SH-SY5Y (cell line): ENCODE data around the gene PLPP2.

Source experiments
- GATA2 ChIP-seq: IDR thresholded peaks from 2 replicates; pipeline ENCODE4 v1.6.1; 2011; ENCODE audit warnings: mild to moderate bottlenecking, low read depth, low read length
- GATA3 ChIP-seq: IDR thresholded peaks from 2 replicates; pipeline ENCODE4 v1.6.1; 2011; ENCODE audit warnings: low read depth, mild to moderate bottlenecking, low read length, moderate library complexity

PLPP2 gene

DNA sequence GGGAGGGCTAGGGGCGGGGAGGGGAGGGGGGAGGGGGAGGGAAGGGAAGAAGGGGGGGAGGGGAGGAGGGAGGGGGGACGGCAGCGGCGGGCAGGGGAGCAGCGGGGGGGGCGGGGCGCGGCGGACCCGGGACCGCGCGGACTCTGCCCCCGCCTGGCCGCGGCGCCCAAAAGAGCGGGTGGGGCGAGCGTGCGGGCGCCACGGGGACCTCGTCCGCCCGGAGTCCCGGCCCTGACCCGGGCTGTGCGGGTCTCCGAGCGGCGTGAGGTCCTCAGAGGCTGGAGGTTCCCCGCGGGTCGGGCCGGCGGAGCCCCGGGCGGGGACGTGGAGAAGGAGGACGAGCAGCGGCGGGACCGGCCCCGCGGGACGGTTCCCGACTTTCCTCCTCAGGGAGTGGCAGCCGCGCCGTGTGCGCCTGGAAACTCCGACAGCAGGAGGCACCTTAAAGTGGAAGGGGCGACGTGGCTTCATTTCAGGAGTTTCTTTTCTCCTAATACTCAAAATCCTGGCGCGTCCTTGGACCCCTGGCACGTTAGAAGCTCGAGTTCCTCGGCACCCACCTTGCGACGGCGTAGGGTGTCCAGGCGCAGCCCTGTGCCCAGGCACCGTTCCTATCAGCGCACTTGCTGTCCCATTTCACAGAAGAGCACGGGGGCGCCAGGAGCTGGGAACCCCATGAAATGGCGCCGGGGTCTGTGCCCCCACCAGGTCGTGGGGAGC, 518 bp upstream of the PLPP2 start:
- TF ChIP-seq GATA3 (no peak), GATA2 (no peak)

DNA sequence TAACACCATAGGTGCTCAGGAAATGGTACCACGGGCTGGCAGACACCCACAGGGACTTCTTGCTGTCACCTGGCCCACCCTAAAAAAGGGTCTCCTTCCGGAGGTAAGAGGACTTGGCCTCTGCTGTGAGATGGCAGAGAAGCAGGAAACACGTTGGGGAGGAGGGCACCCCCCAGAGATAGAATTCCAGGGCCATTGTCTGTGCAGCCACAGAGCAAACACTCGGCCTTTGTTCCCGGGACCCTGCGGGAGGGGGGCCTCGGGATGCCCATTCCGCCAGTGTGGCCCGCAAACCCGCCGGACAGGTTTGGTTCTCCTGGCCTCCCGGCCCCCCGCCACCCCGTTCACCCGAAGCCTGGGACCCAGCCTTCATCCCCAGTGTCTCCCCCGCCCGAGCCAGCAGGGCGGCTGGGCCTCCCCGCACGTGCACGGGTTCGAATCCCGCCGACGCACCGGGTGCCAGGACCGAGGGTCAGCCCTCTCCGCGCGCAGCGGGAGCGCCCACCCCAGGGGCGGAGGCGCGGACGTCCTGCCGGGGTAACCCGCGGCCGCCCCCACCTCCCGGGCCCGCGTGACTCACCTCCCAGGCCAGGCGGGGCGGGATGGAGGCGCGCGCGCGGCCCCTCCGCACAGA, 714 bp downstream of the PLPP2 start:
- TF ChIP-seq GATA2 (no peak), GATA3 (no peak)

DNA sequence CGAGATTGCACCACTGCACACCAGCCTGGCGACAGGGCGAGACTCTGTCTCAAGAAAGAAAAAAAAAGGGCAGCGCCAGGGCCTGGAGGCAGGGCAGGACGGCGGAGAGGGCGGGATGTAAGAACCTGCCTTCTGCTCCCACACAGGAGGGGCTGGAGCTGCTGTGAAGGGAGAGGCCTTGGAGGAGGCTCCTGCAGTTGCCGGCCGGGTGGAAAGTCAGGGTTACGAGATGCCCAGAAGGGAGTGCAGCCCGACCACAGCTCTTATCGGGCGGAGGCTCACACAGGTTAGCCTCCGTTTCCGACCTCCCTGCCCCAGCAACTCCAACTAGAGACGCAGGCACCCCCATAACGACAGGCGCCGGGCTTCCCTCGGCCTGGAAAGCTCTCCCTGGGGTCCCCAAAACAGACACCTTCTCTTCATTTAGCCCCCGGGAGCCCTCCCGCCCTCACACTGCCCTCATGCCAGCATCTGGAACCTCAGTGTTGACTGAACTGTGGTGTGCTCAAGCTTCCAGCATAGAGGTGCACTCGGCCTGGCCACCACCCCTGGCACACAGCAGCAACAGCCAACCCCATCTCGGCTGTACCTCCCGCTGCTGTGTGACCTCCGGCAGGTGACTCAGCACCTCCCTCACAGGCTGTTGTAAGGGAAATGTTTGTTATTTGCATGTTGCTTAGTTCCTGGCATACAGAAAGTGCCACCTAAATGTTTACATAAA, 1.4 kb downstream of the PLPP2 start:
- no peak for TF ChIP-seq GATA3
- no peak for TF ChIP-seq GATA2

GRCh38 chr19:288911-289310, 2.3 kb downstream of the PLPP2 start:
- TF ChIP-seq GATA2 (no peak), GATA3 (no peak)

DNA sequence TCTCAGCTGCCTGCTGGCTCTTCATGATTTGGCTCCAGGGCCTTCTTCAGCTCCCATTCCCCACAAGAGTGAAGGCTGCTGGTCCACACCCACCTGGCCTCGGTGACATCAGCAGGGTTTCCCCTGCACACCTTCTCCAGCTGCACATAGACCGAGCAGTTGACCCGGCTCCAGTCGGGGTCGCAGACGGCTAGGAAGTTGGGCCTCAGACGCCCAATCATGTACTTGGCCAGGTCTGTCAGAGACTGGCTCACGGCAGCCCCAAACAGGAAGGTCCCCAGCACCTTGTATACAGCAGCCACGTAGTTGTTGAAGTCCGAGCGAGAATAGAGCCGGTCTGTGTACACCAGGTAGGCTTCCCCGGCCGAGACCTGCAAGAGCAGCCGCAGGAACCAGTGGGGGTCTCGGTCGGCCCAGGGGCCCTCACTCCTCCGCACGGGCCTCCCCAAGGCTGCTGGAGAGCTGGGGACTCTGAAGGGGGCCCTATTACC, 3.8 kb downstream of the PLPP2 start:
- no peak for TF ChIP-seq GATA2

- TF ChIP-seq GATA3 (no peak), GATA2 (no peak)
Observed at GRCh38 chr19:283395-283794, 7.8 kb downstream of the PLPP2 start.

DNA sequence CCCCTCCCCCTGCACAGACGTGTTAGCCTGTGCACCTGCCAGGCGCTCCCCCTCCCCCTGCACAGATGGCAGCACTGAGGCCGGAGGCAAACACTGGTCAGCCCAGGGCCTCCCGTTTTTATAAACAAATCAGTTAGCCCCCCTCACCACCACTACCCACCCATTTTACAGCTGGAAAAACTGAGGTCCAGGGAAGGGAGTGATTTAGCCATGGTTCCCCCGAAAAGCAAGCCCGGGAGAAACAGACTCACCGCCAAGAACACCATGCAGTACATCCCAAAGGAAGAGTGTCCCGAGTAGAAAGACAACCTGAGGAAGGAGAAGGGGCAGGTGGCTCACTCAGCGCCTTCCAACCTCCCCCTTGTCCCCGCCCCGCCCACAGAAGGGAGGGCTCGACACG, 8.7 kb downstream of the PLPP2 start:
- TF ChIP-seq GATA2 (no peak), GATA3 (no peak)

DNA sequence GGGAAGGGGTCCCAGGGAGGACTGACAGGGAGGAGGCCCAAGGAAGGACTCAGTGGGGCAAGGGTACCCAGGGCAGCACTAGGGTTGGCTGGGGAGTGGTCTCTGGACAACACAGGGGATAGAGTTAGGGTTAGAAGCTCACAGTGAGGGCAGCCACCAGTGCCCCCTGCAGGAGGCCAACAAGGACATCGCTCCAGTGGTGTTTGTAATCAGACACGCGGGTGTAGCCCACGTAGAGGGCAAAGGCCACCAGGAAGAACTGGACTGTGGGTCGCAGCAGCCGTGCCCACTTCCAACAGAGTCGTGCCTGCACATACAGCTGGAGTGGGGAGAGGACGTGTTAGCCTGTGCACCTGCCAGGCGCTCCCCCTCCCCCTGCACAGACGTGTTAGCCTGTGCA, 9.2 kb downstream of the PLPP2 start:
- TF ChIP-seq GATA3 = no peak
- TF ChIP-seq GATA2 = no peak

DNA sequence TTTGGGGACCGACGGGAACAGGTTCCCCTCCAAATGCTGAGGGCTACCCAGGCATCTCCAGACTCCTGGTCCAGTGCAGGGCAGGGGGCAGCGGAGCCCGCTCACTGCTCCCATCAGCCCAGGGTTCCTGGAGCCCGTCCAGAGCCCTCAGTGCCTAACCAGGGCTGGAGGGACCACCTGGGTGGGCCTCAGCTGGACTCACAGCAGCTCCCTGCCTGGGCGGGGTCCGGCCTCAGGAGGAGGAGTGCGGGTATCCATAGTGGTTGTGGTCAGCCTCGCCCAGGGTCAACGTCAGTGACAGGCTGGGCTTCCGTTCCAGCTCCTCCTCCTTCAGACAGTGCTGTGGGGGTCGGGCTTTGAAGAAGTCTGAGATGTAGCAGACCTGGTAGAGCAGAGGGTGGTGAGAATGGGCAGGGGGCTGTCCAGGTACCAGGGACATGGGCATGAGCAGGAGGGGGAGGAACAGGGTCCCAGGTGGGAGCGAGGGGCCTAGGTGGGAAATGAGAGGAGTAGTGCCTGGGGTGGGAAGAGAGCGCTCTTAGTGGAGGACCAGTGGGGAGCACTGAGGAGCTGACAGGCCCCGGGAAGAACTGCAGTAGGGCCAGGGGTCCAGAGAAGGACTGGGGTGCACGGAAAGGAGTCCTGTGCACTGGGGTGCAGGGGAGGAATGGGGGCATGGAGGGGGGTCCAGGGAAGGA, 9.9 kb downstream of the PLPP2 start:
- TF ChIP-seq GATA2 = no peak
- no peak for TF ChIP-seq GATA3

GRCh38 chr19:280541-281009, 10.6 kb downstream of the PLPP2 start:
- TF ChIP-seq GATA2 (no peak), GATA3 (no peak)

DNA sequence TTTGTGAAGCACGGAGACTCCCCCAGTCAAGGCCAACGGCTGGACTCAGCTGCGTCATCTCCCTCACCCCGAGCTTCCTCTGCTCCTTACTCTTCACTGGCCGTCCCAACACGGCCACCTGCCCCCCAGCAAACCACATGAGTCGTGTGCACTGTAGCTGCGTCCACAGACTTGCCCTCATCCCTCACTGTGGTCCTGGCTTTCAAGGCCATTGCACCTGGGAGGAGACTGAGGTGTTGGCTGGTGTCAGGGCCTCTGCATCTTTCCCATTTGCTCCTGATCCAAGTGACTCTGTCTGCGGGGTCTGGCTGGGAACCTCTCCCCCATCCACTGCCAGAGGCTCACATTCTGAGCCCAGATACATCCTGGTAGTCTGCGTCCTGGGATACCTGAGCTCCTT, 11.5 kb downstream of the PLPP2 start:
- no peak for TF ChIP-seq GATA2
- TF ChIP-seq GATA3 = no peak

- TF ChIP-seq GATA2 (no peak), GATA3 (no peak)
Observed at GRCh38 chr19:279231-279630, 12.0 kb downstream of the PLPP2 start.

DNA sequence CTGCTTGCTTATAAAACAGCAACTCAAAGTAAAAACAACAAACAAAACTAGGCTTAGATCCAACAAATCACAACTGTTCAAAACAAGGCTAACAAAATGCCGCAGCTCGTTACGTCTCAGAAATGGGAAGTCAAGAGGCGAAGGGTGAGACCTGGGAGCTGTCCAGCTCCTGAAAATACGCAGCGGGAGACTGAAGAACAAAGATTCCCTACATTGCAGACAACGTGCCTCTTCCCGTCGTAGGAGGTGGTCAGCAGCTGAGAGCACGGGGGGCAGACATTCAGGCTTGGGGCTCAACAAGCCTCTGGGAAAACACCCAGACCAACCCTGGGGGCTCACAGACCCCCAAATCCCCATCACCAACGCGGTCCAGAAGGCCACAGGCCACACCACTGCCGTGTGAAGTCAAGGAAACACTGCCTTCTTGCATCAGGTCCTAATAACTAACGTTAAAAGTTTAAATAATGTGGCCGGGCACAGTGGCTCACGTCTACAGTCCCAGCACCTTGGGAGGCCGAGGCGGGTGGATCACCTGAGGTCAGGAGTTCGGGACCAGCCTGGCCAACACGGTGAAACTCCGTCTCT, 13.5 kb downstream of the PLPP2 start:
- no peak for TF ChIP-seq GATA2
- no peak for TF ChIP-seq GATA3

DNA sequence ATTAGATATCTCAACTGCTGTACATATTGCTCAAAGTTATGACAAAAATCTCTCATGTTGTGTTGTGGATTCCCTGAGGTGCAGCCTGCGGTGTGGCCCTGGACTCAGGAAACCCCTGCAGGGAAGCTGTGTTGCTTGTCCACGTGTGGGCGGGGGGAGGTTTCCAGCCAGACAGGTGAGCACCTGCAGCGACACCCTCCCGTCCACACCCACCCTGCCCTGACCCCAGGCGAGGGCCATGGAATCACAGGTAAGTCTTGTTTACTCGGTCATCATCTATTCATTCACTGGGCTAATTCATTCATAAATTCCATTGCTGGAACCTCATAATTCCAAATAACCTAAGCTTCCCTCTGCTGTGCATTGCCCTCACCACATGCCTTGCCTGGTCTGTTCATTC, 14.1 kb downstream of the PLPP2 start:
- no peak for TF ChIP-seq GATA3
- no peak for TF ChIP-seq GATA2
